Stomach (tissue), 4 donors: Measurements from ENCODE around the gene DDX51.

ENCODE experiments used
- CTCF ChIP-seq, 7 experiments: fragments of 450-650 bp in 4 of 7; fragments of 200-600 bp in 3 of 7; sonication (generic) in 3 of 7; IDR thresholded peaks; one replicate each; pipeline ENCODE4 v1.5.1; 2016 to 2019; ENCODE audit warnings: antibody characterized with exemption in 7 of 7, control low read depth in 2 of 7, mild to moderate bottlenecking in 1 of 7
- EP300 ChIP-seq: sonication (generic); formaldehyde crosslinking; IDR thresholded peaks from one replicate; pipeline ENCODE4 v1.6.1; 2017; ENCODE audit warnings: antibody characterized with exemption
- POLR2A ChIP-seq, 4 donors: fragments of 450-650 bp; IDR thresholded peaks; one replicate each; pipeline ENCODE4 v1.6.1; 2016; ENCODE audit warnings: antibody characterized with exemption in 4 of 4, control low read depth in 2 of 4, mild to moderate bottlenecking in 1 of 4, moderate library complexity in 1 of 4

DNA sequence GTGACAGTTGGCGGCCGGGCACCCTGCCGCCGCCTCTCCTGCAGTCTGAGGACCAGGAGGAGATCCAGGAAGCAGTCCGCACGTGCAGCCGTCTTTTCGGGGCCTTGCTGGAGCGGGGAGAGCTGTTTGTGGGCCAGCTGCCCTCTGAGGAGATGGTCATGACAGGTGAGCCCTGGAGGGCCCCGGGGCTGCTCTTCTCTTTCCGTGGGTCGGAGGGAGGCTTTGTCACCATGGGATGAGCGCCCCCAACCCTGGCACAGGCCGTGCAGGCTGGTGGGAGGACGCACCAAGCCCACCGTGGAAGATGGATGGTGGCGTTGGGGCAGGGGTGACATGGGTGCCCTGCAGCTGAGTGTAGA lies 670 bp upstream of the DDX51 start:
- TF ChIP-seq CTCF (IDR thresholded peaks at IDR 0.05) (no peak), EP300 (no peak), POLR2A (IDR thresholded peaks at IDR 0.05) (no peak)
